IPS-18c (cell line): Measurements from ENCODE around the gene ZNF841.

Experiments
- H3K4me3 ChIP-seq: 2 replicates; pipeline ENCODE4 v1.7.0; 2013; ENCODE audit warnings: low read depth, mild to moderate bottlenecking, low read length, moderate library complexity; ENCODE audit not compliant: insufficient read depth
- H3K9me3 ChIP-seq: one replicate; pipeline ENCODE4 v1.6.1; 2013; ENCODE audit warnings: mild to moderate bottlenecking, low read length, moderate library complexity; ENCODE audit not compliant: control insufficient read depth, insufficient read depth

ZNF841 gene

GRCh38 chr19:52095172-52096014 is at the start of gene ZNF841:
ZNF841 (minus strand) TSS chr19:52095765; CDS start chr19:52084801, 10,964 bp downstream.
- H3K4me3 ChIP-seq: peak within 1 kb of the TSS; percentile 81

GRCh38 chr19:52142001-52142595 is 46.5 kb upstream of the ZNF841 start:
- H3K4me3 ChIP-seq: no peak overlapping the region
- H3K9me3 ChIP-seq: no peaks in the 10 kb centered on the region

More at GRCh38 chr19:52095172-52096014, at the start of gene ZNF841:
- peaks cover 6% of the 10 kb centered on the region for H3K9me3 ChIP-seq

GRCh38 chr19:52141203-52141602 is 45.6 kb upstream of the ZNF841 start:
- Histone ChIP-seq H3K9me3 (no peaks in the 10 kb centered on the region), H3K4me3 (no peak overlapping the region)

- H3K9me3 ChIP-seq: no peaks in the 10 kb centered on the region
Observed at GRCh38 chr19:52140032-52140710, 44.6 kb upstream of the ZNF841 start.

GRCh38 chr19:52139252-52140031 is 43.9 kb upstream of the ZNF841 start, which contains the start of gene ZNF616:
ZNF616 (minus strand) TSS chr19:52139938; CDS start chr19:52130512, 9,426 bp downstream.
- H3K4me3 ChIP-seq: peak within 1 kb of the TSS; percentile 100
- H3K9me3 ChIP-seq: no peaks in the 10 kb centered on the region

More at GRCh38 chr19:52140032-52140710, 44.6 kb upstream of the ZNF841 start:
- H3K4me3 ChIP-seq: no peak overlapping the region; the same call in 1 of the 2 replicates

GRCh38 chr19:52138983-52139251 is 43.4 kb upstream of the ZNF841 start:
- peak overlapping the region; percentile 100 for H3K4me3 ChIP-seq
- no peaks in the 10 kb centered on the region for H3K9me3 ChIP-seq

GRCh38 chr19:52138278-52138982 is 42.9 kb upstream of the ZNF841 start:
- Histone ChIP-seq H3K9me3 (no peaks in the 10 kb centered on the region), H3K4me3 (peak overlapping the region; percentile 100)

- no peak overlapping the region for H3K4me3 ChIP-seq
- peaks cover 46% of the 10 kb centered on the region for H3K9me3 ChIP-seq
Observed at GRCh38 chr19:52120286-52120685, 24.7 kb upstream of the ZNF841 start.

- Histone ChIP-seq H3K4me3 (no peak overlapping the region), H3K9me3 (peaks cover 48% of the 10 kb centered on the region)
Observed at GRCh38 chr19:52115526-52116053, 20.0 kb upstream of the ZNF841 start.

GRCh38 chr19:52114691-52115090 is 19.1 kb upstream of the ZNF841 start:
- Histone ChIP-seq H3K9me3 (peaks cover 48% of the 10 kb centered on the region), H3K4me3 (no peak overlapping the region)

GRCh38 chr19:52112624-52113023 is 17.1 kb upstream of the ZNF841 start:
- Histone ChIP-seq H3K4me3 (no peak overlapping the region), H3K9me3 (peaks cover 38% of the 10 kb centered on the region)

GRCh38 chr19:52110780-52111179 is 15.2 kb upstream of the ZNF841 start:
- no peak overlapping the region for H3K4me3 ChIP-seq
- peaks cover 34% of the 10 kb centered on the region for H3K9me3 ChIP-seq

GRCh38 chr19:52102782-52103181 is 7.2 kb upstream of the ZNF841 start:
- Histone ChIP-seq H3K9me3 (peaks cover 6% of the 10 kb centered on the region), H3K4me3 (no peak overlapping the region)

- no peak overlapping the region for H3K4me3 ChIP-seq
- H3K9me3 ChIP-seq: peaks cover 10% of the 10 kb centered on the region
Observed at GRCh38 chr19:52101866-52102562, 6.4 kb upstream of the ZNF841 start.

GRCh38 chr19:52099497-52100138 is 4.1 kb upstream of the ZNF841 start:
- Histone ChIP-seq H3K4me3 (no peak overlapping the region), H3K9me3 (peaks cover 6% of the 10 kb centered on the region)
